GM23338 (cell line): Measurements from ENCODE around the gene ACP6. TPM values are rescaled to one million over a fixed set of nuclear protein-coding genes. Genes with fewer than 3 reads are reported as not detected.

Source experiments
- ATAC-seq: fragments of 200-7000 bp; cut with Tn5 transposase; 3 replicates; pipeline ENCODE4 v1.9.1; 2020
- DNase-seq: peaks from one replicate; pipeline ENCODE4 v3.0.0-alpha.2; 2015; ENCODE audit warnings: low spot score
- H2AFZ ChIP-seq: fragments of 200-600 bp; sonication (generic); 2 replicates; pipeline ENCODE4 v1.8.0; 2016; ENCODE audit warnings: antibody characterized with exemption, mild to moderate bottlenecking, moderate library complexity
- H3F3A ChIP-seq: fragments of 200-600 bp; sonication (generic); replicated peaks from 2 replicates; pipeline ENCODE4 v1.8.0; 2017; ENCODE audit warnings: antibody characterized with exemption, mixed run types, low read depth
- H3K27ac ChIP-seq: fragments of 200-600 bp; sonication (generic); 2 replicates; pipeline ENCODE4 v1.6.1; 2016; ENCODE audit warnings: low read depth
- H3K27me3 ChIP-seq: fragments of 200-600 bp; sonication (generic); 2 replicates; pipeline ENCODE4 v1.8.0; 2016; ENCODE audit warnings: mild to moderate bottlenecking, mixed run types, moderate library complexity; ENCODE audit not compliant: insufficient read depth
- H3K36me3 ChIP-seq: fragments of 200-600 bp; sonication (generic); 2 replicates; pipeline ENCODE4 v1.8.0; 2016; ENCODE audit warnings: mild to moderate bottlenecking; ENCODE audit not compliant: insufficient read depth
- H3K4me1 ChIP-seq: fragments of 200-600 bp; sonication (generic); 2 replicates; pipeline ENCODE4 v1.8.0; 2016; ENCODE audit warnings: mild to moderate bottlenecking, moderate library complexity; ENCODE audit not compliant: insufficient read depth
- H3K4me2 ChIP-seq: fragments of 200-600 bp; sonication (generic); 2 replicates; pipeline ENCODE4 v1.7.1; 2017; ENCODE audit warnings: mixed run types
- H3K4me3 ChIP-seq: fragments of 200-600 bp; sonication (generic); 2 replicates; pipeline ENCODE4 v1.6.1; 2016; ENCODE audit warnings: mixed run types
- H3K79me2 ChIP-seq: fragments of 200-600 bp; sonication (generic); replicated peaks from 2 replicates; pipeline ENCODE4 v1.8.0; 2017; ENCODE audit warnings: mild to moderate bottlenecking; ENCODE audit not compliant: insufficient read depth
- H3K9me2 ChIP-seq: fragments of 200-600 bp; sonication (generic); 2 replicates; pipeline ENCODE4 v1.8.0; 2017; ENCODE audit not compliant: insufficient read depth
- H4K20me1 ChIP-seq: fragments of 200-600 bp; sonication (generic); replicated peaks from 2 replicates; pipeline ENCODE4 v1.8.0; 2017; ENCODE audit warnings: mild to moderate bottlenecking; ENCODE audit not compliant: insufficient read depth
- H3K27ac Mint-ChIP-seq: 2 replicates; pipeline ENCODE4 v1.8.0; 2020; ENCODE audit warnings: inconsistent platforms, mild to moderate bottlenecking, moderate library complexity, mixed read lengths
- H3K27me3 Mint-ChIP-seq: 3 replicates; pipeline ENCODE4 v1.8.0; 2022; ENCODE audit warnings: low read depth, mild to moderate bottlenecking, moderate library complexity, mixed read lengths, inconsistent platforms; ENCODE audit not compliant: insufficient read depth, poor library complexity
- H3K36me3 Mint-ChIP-seq: 3 replicates; pipeline ENCODE4 v1.8.0; 2021; ENCODE audit warnings: low read depth, mild to moderate bottlenecking, inconsistent platforms, moderate library complexity, mixed read lengths
- H3K4me1 Mint-ChIP-seq: 3 replicates; pipeline ENCODE4 v1.8.0; 2020; ENCODE audit warnings: mild to moderate bottlenecking, inconsistent platforms, mixed read lengths
- H3K4me3 Mint-ChIP-seq: 3 replicates; pipeline ENCODE4 v1.8.0; 2021; ENCODE audit warnings: moderate library complexity, mild to moderate bottlenecking, inconsistent platforms, mixed read lengths
- H3K9me3 Mint-ChIP-seq: 3 replicates; pipeline ENCODE4 v1.8.0; 2020; ENCODE audit warnings: moderate library complexity, mild to moderate bottlenecking, inconsistent platforms, mixed read lengths
- CREB1 ChIP-seq: fragments of 250-450 bp; sonication (Bioruptor Pico); IDR thresholded peaks from 2 replicates; pipeline ENCODE4 v1.5.0; 2020; ENCODE audit warnings: low read depth, mild to moderate bottlenecking, moderate library complexity
- CTCF ChIP-seq, 2 experiments: fragments of 200-600 bp in 1 of 2; sonication (generic) in 1 of 2; conservative IDR thresholded peaks; 2 replicates each; pipeline versions ENCODE4 v1.5.1 to v1.6.1; 2016 to 2017; ENCODE audit warnings: antibody characterized with exemption in 2 of 2, low read depth in 2 of 2, mild to moderate bottlenecking in 2 of 2, moderate library complexity in 1 of 2
- ETS1 ChIP-seq: IDR thresholded peaks from 2 replicates; pipeline ENCODE4 v1.6.1; 2016; ENCODE audit warnings: antibody characterized with exemption
- EZH2 ChIP-seq: fragments of 200-600 bp; sonication (generic); IDR thresholded peaks from one replicate; pipeline ENCODE4 v1.8.0; 2017; ENCODE audit warnings: antibody characterized with exemption, mild to moderate bottlenecking, low read depth; ENCODE audit not compliant: unreplicated experiment
- EZH2phosphoT487 ChIP-seq: fragments of 200-600 bp; sonication (generic); IDR thresholded peaks from one replicate; pipeline ENCODE4 v1.8.1; 2018; ENCODE audit warnings: antibody characterized with exemption; ENCODE audit not compliant: unreplicated experiment
- JUNB ChIP-seq: IDR thresholded peaks from one replicate; pipeline ENCODE4 v1.6.1; 2016; ENCODE audit warnings: antibody characterized with exemption; ENCODE audit not compliant: unreplicated experiment
- NANOG ChIP-seq: IDR thresholded peaks from 2 replicates; pipeline ENCODE4 v1.6.1; 2016; ENCODE audit warnings: antibody characterized with exemption, borderline replicate concordance
- POLR2AphosphoS5 ChIP-seq: IDR thresholded peaks from 2 replicates; pipeline ENCODE4 v1.6.1; 2016; ENCODE audit warnings: antibody characterized with exemption, low read depth
- STAT1 ChIP-seq: IDR thresholded peaks from one replicate; pipeline ENCODE4 v1.6.1; 2016; ENCODE audit warnings: antibody characterized with exemption; ENCODE audit not compliant: unreplicated experiment
- ZNF114 ChIP-seq: fragments of 250-450 bp; sonication (Bioruptor Pico); IDR thresholded peaks from 2 replicates; pipeline ENCODE4 v1.5.0; 2020; ENCODE audit warnings: mild to moderate bottlenecking, moderate library complexity
- ZNF331 ChIP-seq: fragments of 250-450 bp; sonication (Bioruptor Pico); IDR thresholded peaks from 2 replicates; pipeline ENCODE4 v1.5.0; 2020; ENCODE audit warnings: low read depth, mild to moderate bottlenecking, moderate library complexity
- ZNF462 ChIP-seq: fragments of 250-450 bp; sonication (Bioruptor Pico); IDR thresholded peaks from 2 replicates; pipeline ENCODE4 v1.5.0; 2020; ENCODE audit warnings: mild to moderate bottlenecking, moderate library complexity
- polyA plus RNA-seq: library from polyadenylated mRNA; unstranded; fragments of >200 nt; fragmentation: Nextera tagmentation; extraction: Ambion mirVana; gene quantifications from 2 replicates; pipeline ENCODE4 v1.2.1, GENCODE V29; 2016
- total RNA-seq: library from RNA; depleted of rRNA; stranded (reverse); fragments of >200 nt; shearing (Covaris generic); gene quantifications from 2 replicates; pipeline ENCODE4 v1.2.3, GENCODE V29; 2014
- TF ChIP-seq, protein P1 (sequence below): IDR thresholded peaks from one replicate; pipeline ENCODE4 v1.6.1; 2018; ENCODE audit warnings: antibody characterized with exemption; ENCODE audit not compliant: unreplicated experiment

ACP6 gene
- total and polyA plus RNA-seq, 2 experiments from 2014 or later, result 20.6 to 26.5 TPM

GRCh38 chr1:147699686-147700041, 29.3 kb upstream of the ACP6 start:
- H3K4me3 Mint-ChIP-seq, result no peak overlapping the region
- no peaks in the 10 kb centered on the region for H3K79me2 ChIP-seq
- DNase-seq (no peak), ATAC-seq (peak; percentile 42)
- H3K9me3 Mint-ChIP-seq, result no peaks in the 10 kb centered on the region
- peaks cover 7% of the 10 kb centered on the region; the same call in 2 of the 3 replicates for H3K4me1 Mint-ChIP-seq
- 0 out of 2 replicates have a peak overlapping the region, but pooled peaks have one; percentile 24 for H2AFZ ChIP-seq
- no peaks in the 10 kb centered on the region for H3F3A ChIP-seq
- no peaks in the 10 kb centered on the region for H3K27me3 ChIP-seq
- no peak overlapping the region for H3K27ac ChIP-seq
- no peaks in the 10 kb centered on the region for H3K36me3 Mint-ChIP-seq
- no peaks in the 10 kb centered on the region for H3K9me2 ChIP-seq
- peaks cover 2% of the 10 kb centered on the region for H3K27me3 Mint-ChIP-seq
- H4K20me1 ChIP-seq, result no peaks in the 10 kb centered on the region
- H3K4me1 ChIP-seq, result peaks cover 7% of the 10 kb centered on the region
- no peak overlapping the region for H3K4me3 ChIP-seq
- H3K4me2 ChIP-seq, result no peak overlapping the region
- no peak overlapping the region for H3K27ac Mint-ChIP-seq
- TF ChIP-seq POLR2AphosphoS5, result no peak
- no peak for TF ChIP-seq ETS1
- TF ChIP-seq ZNF462 (CRISPR knock-in tag), result no peak
- TF ChIP-seq, protein P1, sequence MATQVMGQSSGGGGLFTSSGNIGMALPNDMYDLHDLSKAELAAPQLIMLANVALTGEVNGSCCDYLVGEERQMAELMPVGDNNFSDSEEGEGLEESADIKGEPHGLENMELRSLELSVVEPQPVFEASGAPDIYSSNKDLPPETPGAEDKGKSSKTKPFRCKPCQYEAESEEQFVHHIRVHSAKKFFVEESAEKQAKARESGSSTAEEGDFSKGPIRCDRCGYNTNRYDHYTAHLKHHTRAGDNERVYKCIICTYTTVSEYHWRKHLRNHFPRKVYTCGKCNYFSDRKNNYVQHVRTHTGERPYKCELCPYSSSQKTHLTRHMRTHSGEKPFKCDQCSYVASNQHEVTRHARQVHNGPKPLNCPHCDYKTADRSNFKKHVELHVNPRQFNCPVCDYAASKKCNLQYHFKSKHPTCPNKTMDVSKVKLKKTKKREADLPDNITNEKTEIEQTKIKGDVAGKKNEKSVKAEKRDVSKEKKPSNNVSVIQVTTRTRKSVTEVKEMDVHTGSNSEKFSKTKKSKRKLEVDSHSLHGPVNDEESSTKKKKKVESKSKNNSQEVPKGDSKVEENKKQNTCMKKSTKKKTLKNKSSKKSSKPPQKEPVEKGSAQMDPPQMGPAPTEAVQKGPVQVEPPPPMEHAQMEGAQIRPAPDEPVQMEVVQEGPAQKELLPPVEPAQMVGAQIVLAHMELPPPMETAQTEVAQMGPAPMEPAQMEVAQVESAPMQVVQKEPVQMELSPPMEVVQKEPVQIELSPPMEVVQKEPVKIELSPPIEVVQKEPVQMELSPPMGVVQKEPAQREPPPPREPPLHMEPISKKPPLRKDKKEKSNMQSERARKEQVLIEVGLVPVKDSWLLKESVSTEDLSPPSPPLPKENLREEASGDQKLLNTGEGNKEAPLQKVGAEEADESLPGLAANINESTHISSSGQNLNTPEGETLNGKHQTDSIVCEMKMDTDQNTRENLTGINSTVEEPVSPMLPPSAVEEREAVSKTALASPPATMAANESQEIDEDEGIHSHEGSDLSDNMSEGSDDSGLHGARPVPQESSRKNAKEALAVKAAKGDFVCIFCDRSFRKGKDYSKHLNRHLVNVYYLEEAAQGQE, result no peak
- TF ChIP-seq JUNB, result no peak
- TF ChIP-seq CTCF (conservative IDR thresholded peaks at IDR 0.05; ENCODE audit: low read depth in 2 of 2), result no peak
- no peak for TF ChIP-seq STAT1
- TF ChIP-seq EZH2, result no peak
- TF ChIP-seq NANOG, result no peak
- TF ChIP-seq EZH2phosphoT487, result no peak
- TF ChIP-seq ZNF114 (CRISPR knock-in tag), result no peak
- TF ChIP-seq ZNF331 (CRISPR knock-in tag), result no peak
- TF ChIP-seq CREB1 (CRISPR knock-in tag), result no peak
- H3K36me3 ChIP-seq, result no peaks in the 10 kb centered on the region
